Duodenal mucosa (tissue), 2 donors: ENCODE measurements around the gene ZIC4.
A peak's percentile ranks its signal among the peaks of the same experiment; 100 is the strongest.

ENCODE experiments used
- H3K27ac ChIP-seq: one replicate; pipeline ENCODE4 v1.7.0; 2013; ENCODE audit warnings: low read depth, low read length
- H3K27me3 ChIP-seq, 2 donors: one replicate each; pipeline ENCODE4 v1.7.0; 2013; ENCODE audit warnings: low read length in 2 of 2, control low read depth in 1 of 2; ENCODE audit not compliant: insufficient read depth in 2 of 2, control insufficient read depth in 1 of 2
- H3K36me3 ChIP-seq, 2 donors: one replicate each; pipeline ENCODE4 v1.7.0; 2013; ENCODE audit warnings: low read length in 2 of 2, control low read depth in 1 of 2; ENCODE audit not compliant: insufficient read depth in 2 of 2, control insufficient read depth in 1 of 2
- H3K4me1 ChIP-seq, 2 donors: one replicate each; pipeline ENCODE4 v1.7.0; 2013; ENCODE audit warnings: low read length in 2 of 2, control low read depth in 1 of 2; ENCODE audit not compliant: insufficient read depth in 2 of 2, control insufficient read depth in 1 of 2
- H3K4me3 ChIP-seq, 2 donors: one replicate each; pipeline ENCODE4 v1.7.0; 2013; ENCODE audit warnings: low read length in 2 of 2, low read depth in 1 of 2
- H3K9ac ChIP-seq, 2 donors: one replicate each; pipeline ENCODE4 v1.7.0; 2013; ENCODE audit warnings: low read length in 2 of 2, low read depth in 1 of 2
- H3K9me3 ChIP-seq, 2 donors: one replicate each; pipeline ENCODE4 v1.7.0; 2013; ENCODE audit warnings: low read length in 2 of 2, control low read depth in 1 of 2; ENCODE audit not compliant: control insufficient read depth in 1 of 2

The ZIC4 gene

GRCh38 chr3:147397155-147397874 lies 9.0 kb downstream of the ZIC4 start:
- no peak overlapping the region for H3K4me3 ChIP-seq
- H3K27ac ChIP-seq = no peak overlapping the region

GRCh38 chr3:147396712-147397046 lies 9.7 kb downstream of the ZIC4 start:
- Histone ChIP-seq H3K36me3 (no peaks in the 10 kb centered on the region), H3K27ac (no peak overlapping the region), H3K9me3 (no peaks in the 10 kb centered on the region), H3K4me3 (no peak overlapping the region), H3K9ac (no peak overlapping the region), H3K4me1 (peaks cover 0 to 6% of the 10 kb centered on the region in 2 donors), H3K27me3 (peaks cover 51 to 73% of the 10 kb centered on the region in 2 donors)

More at GRCh38 chr3:147397155-147397874, 9.0 kb downstream of the ZIC4 start:
- no peaks in the 10 kb centered on the region for H3K9me3 ChIP-seq
- peaks cover 0 to 3% of the 10 kb centered on the region in 2 donors for H3K4me1 ChIP-seq
- H3K36me3 ChIP-seq = no peaks in the 10 kb centered on the region
- peaks cover 45 to 70% of the 10 kb centered on the region in 2 donors for H3K27me3 ChIP-seq
- H3K9ac ChIP-seq = no peak overlapping the region

GRCh38 chr3:147395899-147396711 lies 10.2 kb downstream of the ZIC4 start:
- Histone ChIP-seq H3K9ac (no peak overlapping the region), H3K4me3 (no peak overlapping the region), H3K36me3 (no peaks in the 10 kb centered on the region), H3K27me3 (peaks cover 54 to 77% of the 10 kb centered on the region in 2 donors), H3K9me3 (no peaks in the 10 kb centered on the region), H3K4me1 (peaks cover 0 to 6% of the 10 kb centered on the region in 2 donors), H3K27ac (no peak overlapping the region)

- H3K27ac ChIP-seq = no peak overlapping the region
- H3K9ac ChIP-seq = no peak overlapping the region
- peaks cover 0 to 3% of the 10 kb centered on the region in 2 donors for H3K9me3 ChIP-seq
- H3K4me3 ChIP-seq = no peak overlapping the region
- H3K27me3 ChIP-seq = peaks cover 54 to 78% of the 10 kb centered on the region in 2 donors
- peaks cover 0 to 6% of the 10 kb centered on the region in 2 donors for H3K4me1 ChIP-seq
- no peaks in the 10 kb centered on the region for H3K36me3 ChIP-seq
These were observed 11.5 kb downstream of the ZIC4 start for GRCh38 chr3:147394884-147395225.

- Histone ChIP-seq H3K36me3 (no peaks in the 10 kb centered on the region), H3K27me3 (peaks cover 53 to 82% of the 10 kb centered on the region in 2 donors), H3K4me1 (peaks cover 0 to 6% of the 10 kb centered on the region in 2 donors), H3K9ac (no peak overlapping the region), H3K9me3 (peaks cover 0 to 3% of the 10 kb centered on the region in 2 donors), H3K27ac (no peak overlapping the region), H3K4me3 (peak overlapping the region; percentile 15 to 36)
These were observed 12.1 kb downstream of the ZIC4 start for GRCh38 chr3:147393943-147394883.

- peaks cover 0 to 3% of the 10 kb centered on the region in 2 donors for H3K9me3 ChIP-seq
- H3K27me3 ChIP-seq = peaks cover 53 to 87% of the 10 kb centered on the region in 2 donors
- peak overlapping the region; percentile 15 to 36 for H3K4me3 ChIP-seq
- no peak overlapping the region for H3K27ac ChIP-seq
- H3K9ac ChIP-seq = no peak overlapping the region
- peaks cover 0 to 6% of the 10 kb centered on the region in 2 donors for H3K4me1 ChIP-seq
- H3K36me3 ChIP-seq = no peaks in the 10 kb centered on the region
These were observed 12.9 kb downstream of the ZIC4 start for GRCh38 chr3:147393261-147393942.

- peaks cover 57 to 88% of the 10 kb centered on the region in 2 donors for H3K27me3 ChIP-seq
- H3K9ac ChIP-seq = no peak overlapping the region
- H3K4me1 ChIP-seq = peaks cover 0 to 6% of the 10 kb centered on the region in 2 donors
- H3K9me3 ChIP-seq = peaks cover 0 to 3% of the 10 kb centered on the region in 2 donors
- peak overlapping the region; percentile 0 to 16 for H3K4me3 ChIP-seq
- H3K36me3 ChIP-seq = no peaks in the 10 kb centered on the region
- H3K27ac ChIP-seq = no peak overlapping the region
These were observed 13.8 kb downstream of the ZIC4 start for GRCh38 chr3:147392625-147392946.

GRCh38 chr3:147391781-147392624 lies 14.3 kb downstream of the ZIC4 start:
- Histone ChIP-seq H3K27me3 (peaks cover 60 to 88% of the 10 kb centered on the region in 2 donors), H3K27ac (no peak overlapping the region), H3K4me1 (peaks cover 0 to 6% of the 10 kb centered on the region in 2 donors), H3K36me3 (no peaks in the 10 kb centered on the region), H3K9me3 (peaks cover 0 to 3% of the 10 kb centered on the region in 2 donors), H3K4me3 (peak overlapping the region; percentile 0 to 16), H3K9ac (no peak overlapping the region)
